Islet of Langerhans (tissue), 1 donor: Measurements from ENCODE around the gene TCIRG1.

ENCODE experiments used
- FAIRE-seq: peaks from one replicate; lab custom pipeline; 2011; peaks lifted over from hg19 to GRCh38; lab: Jason Lieb, UNC

Gene TCIRG1

DNA sequence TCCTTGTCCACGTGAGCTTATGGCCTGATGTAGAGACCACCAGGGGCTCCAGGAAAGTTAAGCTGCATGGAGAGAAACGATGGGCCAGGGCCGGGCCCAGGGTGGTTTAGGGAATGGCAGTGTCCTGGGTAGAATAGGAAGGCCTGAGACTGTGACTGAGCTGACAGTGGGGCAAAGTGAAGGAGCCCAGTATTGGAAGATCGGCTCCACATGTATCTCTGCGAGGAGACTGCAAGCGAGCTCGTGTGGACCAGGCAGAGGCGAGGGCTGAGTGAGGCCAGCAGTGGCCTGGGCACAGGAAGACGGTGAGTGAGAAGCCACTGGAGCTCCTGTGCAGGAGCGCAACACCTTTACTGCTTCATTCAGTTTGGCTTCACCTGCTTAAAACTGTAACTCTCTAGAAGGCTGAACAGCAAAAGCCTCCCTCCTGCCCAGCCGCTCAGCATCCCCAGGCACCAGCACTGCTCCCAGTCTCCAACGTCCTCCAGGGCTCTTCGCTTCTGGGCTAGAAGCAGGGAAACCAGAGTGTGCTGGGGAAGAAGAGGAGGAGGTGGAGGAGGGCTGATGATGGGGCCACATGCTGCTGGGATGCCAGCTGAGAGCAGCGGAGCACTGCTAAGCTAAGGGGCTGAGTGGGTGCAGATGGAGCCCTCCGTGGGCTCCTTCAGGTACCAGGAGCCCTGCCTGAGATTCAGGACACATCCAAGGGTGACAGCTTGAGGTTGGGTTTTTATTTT lies 13.5 kb downstream of the TCIRG1 start:
- no peak for FAIRE-seq

GRCh38 chr11:68053117-68053516 lies 14.3 kb downstream of the TCIRG1 start:
- FAIRE-seq, result no peak

DNA sequence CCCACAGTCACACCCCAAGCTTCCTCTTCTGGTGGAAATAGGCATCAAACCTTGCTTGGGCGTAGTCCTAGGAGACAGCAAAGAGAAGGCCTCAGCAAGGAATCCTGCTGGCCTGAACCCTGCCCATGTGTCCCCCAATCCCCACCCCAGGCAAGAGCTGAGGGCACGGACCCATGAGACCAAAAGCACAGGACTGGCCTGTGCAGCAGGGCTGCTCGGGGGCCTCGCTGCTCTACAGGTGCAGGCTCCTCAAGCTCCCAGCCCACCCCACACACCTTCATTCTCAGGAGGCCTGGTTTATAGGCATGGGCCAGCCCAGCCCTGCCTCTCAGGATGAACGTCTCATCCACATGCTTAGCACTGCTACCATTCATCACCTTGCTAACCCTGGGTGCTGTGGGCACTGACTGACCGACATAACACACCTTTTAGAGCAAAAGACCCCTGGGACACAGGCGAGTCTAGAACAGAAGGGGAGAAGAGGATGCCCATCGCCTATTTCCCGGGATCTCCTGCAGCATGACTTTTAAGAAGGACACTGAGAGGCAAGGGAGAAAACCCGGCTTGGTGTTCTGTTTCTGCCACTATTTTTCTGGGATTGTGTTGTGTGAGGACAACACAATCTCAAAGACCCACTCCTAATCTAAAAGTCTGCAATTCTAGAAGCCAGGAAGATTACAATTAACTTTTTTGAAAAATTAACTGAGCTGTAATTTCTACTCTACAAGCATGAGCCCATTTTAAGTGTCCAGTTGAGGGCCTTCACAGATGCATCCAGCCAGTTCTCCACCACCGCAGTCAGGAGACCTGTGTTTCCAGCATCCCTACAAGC lies 15.4 kb downstream of the TCIRG1 start:
- no peak for FAIRE-seq

DNA sequence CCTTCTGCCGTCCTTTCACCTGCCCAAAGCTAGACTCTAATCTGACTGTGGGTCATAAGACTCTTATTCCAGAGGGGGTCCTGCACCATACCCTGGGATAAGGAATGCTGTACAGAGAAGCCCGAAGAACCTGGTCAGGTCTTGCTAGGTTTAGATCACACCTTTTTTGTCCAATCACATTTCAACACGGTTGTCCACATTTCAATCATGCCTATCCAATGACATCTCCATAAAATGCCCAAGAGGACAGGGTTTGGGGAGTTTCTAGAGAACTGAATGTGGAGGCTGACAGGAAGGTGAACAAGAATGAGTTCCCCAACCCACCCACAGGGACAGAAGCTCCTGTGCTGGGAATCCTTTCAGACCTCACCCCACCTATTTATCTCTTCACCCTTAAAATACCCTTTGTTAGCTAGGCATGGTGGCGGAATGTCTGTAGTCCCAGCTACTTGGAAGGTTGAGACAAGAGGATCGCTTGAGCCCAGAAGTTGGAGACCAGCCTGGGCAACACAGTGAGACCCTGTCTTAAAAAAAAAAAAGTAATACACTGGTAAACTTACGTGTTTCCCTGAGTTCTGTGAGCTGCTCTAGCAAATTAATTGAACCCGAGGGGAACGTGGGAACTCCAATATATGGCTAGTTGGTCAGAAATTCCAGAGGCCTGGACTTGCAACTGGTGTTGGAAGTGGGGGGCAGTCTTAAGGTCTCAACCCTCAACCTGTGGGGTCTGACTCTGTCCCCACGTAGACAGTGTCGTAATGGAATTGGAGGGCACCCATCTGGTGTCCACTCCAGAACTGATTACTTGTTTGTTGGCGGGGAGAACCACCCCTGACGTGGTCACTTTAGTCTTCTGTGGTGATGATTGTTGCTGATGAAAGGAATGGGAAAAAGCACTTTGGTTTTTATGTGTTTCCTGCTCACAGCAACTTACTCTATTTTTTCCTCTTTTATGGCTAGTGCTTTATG lies 17.8 kb downstream of the TCIRG1 start:
- FAIRE-seq, result no peak

DNA sequence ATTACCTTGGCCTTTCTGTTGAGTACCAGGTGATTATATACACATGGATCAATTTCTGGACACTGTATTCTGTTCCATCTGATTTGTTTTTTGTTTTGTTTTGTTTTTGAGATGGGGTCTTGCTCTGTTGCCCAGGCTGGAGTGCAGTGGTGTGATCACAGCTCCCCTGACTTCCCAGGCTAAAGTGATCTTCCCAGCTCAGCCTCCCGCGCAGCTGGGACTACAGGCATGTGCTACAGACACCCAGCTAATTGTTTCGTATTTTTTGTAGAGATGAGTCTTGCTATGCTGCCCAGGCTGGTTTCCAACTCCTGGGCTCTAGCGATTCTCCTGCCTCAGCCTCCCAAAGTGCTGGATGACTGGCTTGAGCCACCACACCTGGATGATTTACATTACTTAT lies 19.0 kb downstream of the TCIRG1 start:
- no peak for FAIRE-seq

DNA sequence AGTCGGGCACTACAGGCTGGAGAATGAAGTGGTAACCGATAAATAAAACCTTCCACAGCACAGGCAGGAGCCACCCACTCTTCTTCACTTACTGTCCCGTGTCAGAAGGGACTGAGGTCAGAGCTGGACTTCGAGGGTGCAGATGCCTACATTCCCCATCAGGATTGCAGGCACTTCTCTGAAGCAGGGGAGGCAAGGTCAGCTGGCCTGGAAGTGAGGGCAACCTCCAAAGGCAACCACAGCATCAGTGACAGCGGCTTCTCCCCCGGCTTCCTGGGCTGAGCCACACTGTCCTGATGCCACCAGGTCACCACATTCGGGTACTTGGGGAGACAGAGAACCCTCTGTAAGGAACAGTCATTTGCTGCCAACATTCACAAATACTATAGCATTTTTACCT lies 22.7 kb downstream of the TCIRG1 start:
- no peak for FAIRE-seq

- FAIRE-seq, result no peak
These were observed 26.1 kb downstream of the TCIRG1 start for GRCh38 chr11:68064926-68065325.

- no peak for FAIRE-seq
These were observed 27.0 kb downstream of the TCIRG1 start for GRCh38 chr11:68065841-68066240.

DNA sequence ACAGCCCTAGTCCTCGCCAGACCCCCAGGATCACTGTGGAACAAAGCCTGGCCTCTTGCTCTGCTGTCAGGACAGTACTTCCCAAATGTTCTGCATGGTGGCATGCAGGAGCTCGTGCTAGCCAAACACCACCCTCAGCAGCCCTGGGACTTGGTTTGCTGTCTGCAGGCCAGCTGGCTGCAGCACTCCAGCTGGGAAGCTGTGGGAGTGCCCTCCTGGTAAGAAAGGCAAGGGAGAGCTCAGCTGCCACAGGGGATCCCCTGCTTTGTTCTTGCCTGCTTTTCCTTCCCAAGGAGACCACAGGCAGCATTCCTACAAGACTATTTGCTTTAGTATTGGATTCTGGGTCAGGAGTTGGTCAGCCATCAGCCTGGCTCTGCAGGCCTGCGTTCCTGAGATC lies 27.9 kb downstream of the TCIRG1 start:
- FAIRE-seq, result no peak

DNA sequence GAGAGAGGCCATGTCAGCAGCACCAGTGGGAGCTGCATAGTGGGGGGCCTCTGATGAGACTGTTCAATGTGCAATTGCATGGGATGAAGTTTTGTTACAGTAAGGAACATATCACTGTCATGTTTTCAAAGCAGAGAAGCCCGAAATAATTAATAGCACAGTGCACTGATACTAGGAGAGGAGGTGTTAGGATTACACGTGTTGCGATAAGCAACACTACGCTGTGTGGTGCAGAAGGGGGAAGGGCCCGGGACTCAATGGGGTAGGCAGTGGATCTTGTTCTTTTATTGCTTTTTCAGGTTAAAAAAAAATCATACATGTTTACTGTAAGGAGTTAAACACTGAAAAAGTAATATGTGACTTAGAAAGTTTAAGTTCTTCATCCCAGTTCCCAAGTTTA lies 29.2 kb downstream of the TCIRG1 start:
- no peak for FAIRE-seq

DNA sequence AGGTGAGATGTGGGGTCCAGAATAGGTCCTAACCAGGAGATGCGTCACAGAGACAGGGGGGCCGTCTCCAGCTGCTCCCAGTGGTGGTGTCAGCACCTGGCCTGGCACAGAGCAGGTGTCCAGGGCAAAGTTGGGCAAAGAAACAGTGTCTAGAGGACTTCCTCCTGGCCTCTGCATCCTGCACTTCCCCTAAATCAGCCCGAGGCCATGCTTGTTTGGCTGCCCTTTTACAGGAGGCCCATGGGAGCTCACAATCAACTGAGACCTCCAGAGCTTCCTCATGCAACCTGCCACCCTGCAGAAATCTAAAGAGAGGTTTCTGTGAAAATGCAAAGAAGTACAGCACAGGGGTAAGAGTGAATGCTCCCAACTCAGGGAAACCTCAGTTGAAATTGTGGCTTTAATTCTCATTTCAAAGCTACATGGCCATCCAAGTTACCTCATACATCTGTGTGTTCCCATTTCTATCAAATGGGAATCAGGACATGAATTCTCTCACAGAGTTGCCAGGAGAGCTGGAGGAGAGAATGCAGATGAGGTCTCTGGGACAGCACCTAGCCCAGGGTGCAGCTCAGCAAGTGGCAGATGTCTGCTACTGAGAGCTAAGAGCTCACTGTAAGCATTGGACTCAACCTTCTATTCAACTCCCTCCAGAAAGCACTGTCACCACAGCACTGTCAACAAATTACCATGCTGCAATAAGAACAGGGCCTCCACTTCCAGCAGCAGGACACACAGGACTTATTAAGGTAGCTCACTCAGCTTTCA lies 32.6 kb downstream of the TCIRG1 start:
- FAIRE-seq, result no peak

DNA sequence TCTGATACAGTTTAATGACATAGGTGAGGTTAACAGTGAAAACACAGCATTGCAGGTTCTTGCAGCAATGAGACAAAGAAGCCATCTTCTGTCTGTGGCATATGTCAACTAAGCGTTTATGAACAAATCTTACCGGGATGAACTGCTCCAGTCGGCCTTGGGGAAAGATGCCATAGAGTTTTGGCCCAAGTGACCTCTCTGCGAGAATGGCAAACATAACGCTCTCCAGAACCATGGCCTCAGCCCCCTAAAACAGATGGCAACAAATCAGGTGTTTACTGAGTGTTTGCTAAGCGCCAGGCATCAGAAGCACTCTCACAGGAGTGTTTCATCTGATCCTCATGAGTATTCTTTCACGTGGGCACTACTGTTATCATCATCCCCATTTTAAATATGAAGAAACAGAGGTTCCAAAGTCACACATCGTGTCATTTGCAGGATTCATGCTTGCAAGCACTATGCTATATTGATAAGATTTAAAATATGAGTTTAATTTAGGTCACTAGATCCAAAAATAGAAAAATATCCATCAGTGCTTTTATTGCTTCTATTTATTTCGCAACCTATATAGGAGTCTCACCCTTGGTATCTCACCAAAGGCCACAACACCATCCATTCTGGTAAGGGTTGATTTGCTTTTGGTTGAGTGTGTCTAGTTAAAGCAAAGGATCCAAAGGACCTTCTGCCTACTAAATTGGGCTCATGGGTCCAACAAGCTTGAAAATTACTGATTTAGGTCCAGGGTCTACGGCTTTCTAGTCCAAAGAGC lies 35.9 kb downstream of the TCIRG1 start:
- no peak for FAIRE-seq

GRCh38 chr11:68076371-68077042 lies 37.7 kb downstream of the TCIRG1 start:
- FAIRE-seq, result no peak

GRCh38 chr11:68077617-68078582 lies 39.1 kb downstream of the TCIRG1 start:
- FAIRE-seq, result no peak

- FAIRE-seq, result no peak
These were observed 42.0 kb downstream of the TCIRG1 start for GRCh38 chr11:68080860-68081259.

DNA sequence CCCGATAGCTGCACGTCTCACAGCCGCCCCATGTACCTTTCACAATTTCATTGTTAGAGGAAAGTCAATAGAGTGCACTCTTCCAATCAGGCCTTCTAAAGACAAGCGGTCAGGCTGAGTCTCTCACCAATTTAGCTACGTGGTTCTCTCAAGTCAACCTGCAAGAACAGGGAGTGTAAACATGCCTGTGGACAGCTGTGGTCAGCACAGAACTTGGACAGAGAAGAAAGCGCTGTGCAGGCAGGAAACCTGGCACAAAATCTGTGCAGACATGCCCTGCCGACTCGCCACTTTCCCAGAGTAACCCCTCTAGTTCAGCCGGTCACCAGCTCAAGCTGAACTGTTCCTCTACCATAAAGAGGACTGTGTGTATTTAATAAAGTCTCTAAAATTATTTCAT lies 42.9 kb downstream of the TCIRG1 start:
- no peak for FAIRE-seq

GRCh38 chr11:68082481-68082880 lies 43.7 kb downstream of the TCIRG1 start:
- no peak for FAIRE-seq

DNA sequence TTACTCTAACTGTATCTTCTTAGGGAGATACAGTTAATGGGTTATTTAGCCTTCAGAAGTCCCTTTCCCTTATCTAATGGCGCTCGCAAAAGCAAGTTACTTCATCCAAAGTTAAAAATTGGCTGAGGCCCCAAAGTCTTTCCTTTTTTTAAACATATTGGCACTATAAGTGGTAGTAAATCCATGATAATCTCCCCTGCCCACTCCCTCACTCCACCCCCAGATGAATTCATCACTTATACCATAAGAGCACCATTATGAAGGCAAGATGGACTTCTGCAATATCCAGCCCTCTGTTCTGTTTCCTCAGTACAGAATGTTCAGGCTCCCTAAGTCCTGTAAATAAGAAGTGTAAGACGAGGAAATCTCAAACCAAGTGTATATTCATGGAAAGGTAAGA lies 44.7 kb downstream of the TCIRG1 start:
- no peak for FAIRE-seq

DNA sequence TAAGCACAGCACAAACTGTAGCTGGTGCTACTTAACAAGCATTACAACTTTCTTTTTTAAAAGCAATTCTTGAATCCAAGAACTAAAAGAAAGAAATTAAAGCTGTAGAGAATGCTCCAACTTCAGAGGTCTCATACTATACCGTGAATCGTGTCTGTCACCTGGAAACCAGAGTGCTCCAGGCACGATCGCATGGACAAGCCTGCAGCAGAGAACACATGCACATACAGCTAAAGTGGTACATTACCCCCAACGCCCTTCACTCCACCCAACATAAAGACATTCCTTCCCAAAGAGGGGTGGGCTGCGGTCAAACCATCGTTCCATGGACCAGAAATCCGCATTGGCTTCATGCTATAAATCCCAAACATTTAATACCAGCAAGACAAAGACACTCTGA lies 50.9 kb downstream of the TCIRG1 start:
- no peak for FAIRE-seq
